Endothelial cell of umbilical vein (primary cell): ENCODE measurements around the gene TASOR. TPM values are rescaled to one million over a fixed set of nuclear protein-coding genes. Genes with fewer than 3 reads are reported as not detected.

Experiments
- BruUV-seq: library from RNA; stranded (reverse); fragments of 400-500 nt; replicated peaks from 2 replicates; lab custom pipeline; 2021; lab: Mats Ljungman, UMichigan
- CTCF ChIA-PET: fragments of 300-600, 350-600 bp; sonication (Branson Sonifier 250); formaldehyde crosslinking; loops from one replicate; lab custom pipeline; 2021; ENCODE audit warnings: antibody characterized with exemption, inconsistent platforms; lab: Charles Lee
- POLR2A ChIA-PET: fragments of 300-600, 350-600 bp; sonication (Branson Sonifier 250); formaldehyde crosslinking; loops from one replicate; lab custom pipeline; 2021; ENCODE audit warnings: antibody characterized with exemption, inconsistent platforms; lab: Charles Lee
- DNase-seq: peaks from one replicate; pipeline ENCODE4 v3.0.0-alpha.2; 2011; ENCODE audit warnings: low read depth, low spot score
- FAIRE-seq: peaks from 2 replicates; lab custom pipeline; 2011; peaks lifted over from hg19 to GRCh38; lab: Jason Lieb, UNC
- H2AFZ ChIP-seq: 2 replicates; pipeline ENCODE4 v1.6.0; 2012; ENCODE audit warnings: low read depth, low read length, control low read depth, inconsistent platforms
- H3K27ac ChIP-seq: 2 replicates; pipeline ENCODE4 v1.5.1; 2011; ENCODE audit warnings: low read depth, mild to moderate bottlenecking, control low read depth, low read length, moderate library complexity; ENCODE audit not compliant: insufficient read depth
- H3K27me3 ChIP-seq, 2 experiments: 2 replicates each; pipeline versions ENCODE4 v1.6.0 to v1.6.1; 2011; ENCODE audit warnings: low read length in 2 of 2, mixed read lengths in 1 of 2; ENCODE audit not compliant: control insufficient read depth in 2 of 2, insufficient read depth in 2 of 2
- H3K36me3 ChIP-seq, 2 experiments: 2 replicates in 1 of 2; 3 replicates in 1 of 2; pipeline ENCODE4 v1.5.1; 2011; ENCODE audit warnings: low read length in 2 of 2, mild to moderate bottlenecking in 1 of 2, moderate library complexity in 1 of 2; ENCODE audit not compliant: control insufficient read depth in 2 of 2, insufficient read depth in 2 of 2; ENCODE audit errors: extremely low read depth in 1 of 2
- H3K4me1 ChIP-seq: 3 replicates; pipeline ENCODE4 v1.5.1; 2011; ENCODE audit warnings: mild to moderate bottlenecking, low read length; ENCODE audit not compliant: control insufficient read depth, insufficient read depth; ENCODE audit errors: extremely low read depth
- H3K4me2 ChIP-seq: 2 replicates; pipeline ENCODE4 v1.6.1; 2011; ENCODE audit warnings: low read length, control low read depth, mixed read lengths; ENCODE audit not compliant: insufficient read depth
- H3K4me3 ChIP-seq, 3 experiments: fragments of 200-600 bp in 1 of 3; sonication (generic), shearing (Covaris generic) in 1 of 3; replicated peaks in 1 of 3; 2 replicates each; pipeline ENCODE4 v1.5.1; 2011 to 2016; ENCODE audit warnings: control low read depth in 3 of 3, low read length in 3 of 3, mild to moderate bottlenecking in 2 of 3, inconsistent platforms in 1 of 3, low read depth in 1 of 3, moderate library complexity in 1 of 3; ENCODE audit not compliant: insufficient read depth in 1 of 3
- H3K79me2 ChIP-seq: 2 replicates; pipeline ENCODE4 v1.6.0; 2012; ENCODE audit warnings: low read length, inconsistent platforms; ENCODE audit not compliant: control insufficient read depth, insufficient read depth
- H3K9ac ChIP-seq: replicated peaks from 2 replicates; pipeline ENCODE3; 2011; ENCODE audit warnings: low read length, control low read depth; ENCODE audit not compliant: insufficient read depth; ENCODE audit errors: extremely low read depth
- H3K9me1 ChIP-seq: replicated peaks from 3 replicates; pipeline ENCODE4 v1.6.0; 2011; ENCODE audit warnings: mild to moderate bottlenecking, low read length; ENCODE audit not compliant: control insufficient read depth, insufficient read depth; ENCODE audit errors: extremely low read depth
- H3K9me3 ChIP-seq: replicated peaks from 2 replicates; pipeline ENCODE4 v1.5.1; 2012; ENCODE audit warnings: low read length, inconsistent platforms; ENCODE audit not compliant: control insufficient read depth, insufficient read depth
- H4K20me1 ChIP-seq: replicated peaks from 2 replicates; pipeline ENCODE3; 2011; ENCODE audit warnings: mild to moderate bottlenecking, low read length; ENCODE audit not compliant: control insufficient read depth, insufficient read depth; ENCODE audit errors: extremely low read depth
- CTCF ChIP-seq, 2 donors: IDR thresholded peaks; 1 replicate in 1 of 2; 2 replicates in 1 of 2; pipeline ENCODE4 v1.5.1; 2011; ENCODE audit warnings: low read length in 2 of 2, mild to moderate bottlenecking in 2 of 2, moderate library complexity in 2 of 2, control low read depth in 1 of 2, inconsistent platforms in 1 of 2, low read depth in 1 of 2; ENCODE audit not compliant: insufficient read depth in 1 of 2; ENCODE audit errors: extremely low read depth in 1 of 2
- EZH2 ChIP-seq: IDR thresholded peaks from 2 replicates; pipeline ENCODE4 v1.6.1; 2012; ENCODE audit warnings: borderline replicate concordance, low read depth, mild to moderate bottlenecking, moderate library complexity, low read length, inconsistent platforms; ENCODE audit not compliant: severe bottlenecking
- FOS ChIP-seq: IDR thresholded peaks from 2 replicates; pipeline ENCODE4 v1.6.1; 2011; ENCODE audit warnings: mild to moderate bottlenecking, low read length, moderate library complexity, borderline replicate concordance; ENCODE audit not compliant: insufficient read depth
- GATA2 ChIP-seq: IDR thresholded peaks from 2 replicates; pipeline ENCODE4 v1.7.0; 2011; ENCODE audit warnings: low read depth, mild to moderate bottlenecking, moderate library complexity, mixed read lengths, low read length; ENCODE audit not compliant: insufficient read length, insufficient read depth
- JUN ChIP-seq: IDR thresholded peaks from 2 replicates; pipeline ENCODE4 v1.6.1; 2011; ENCODE audit warnings: borderline replicate concordance, low read depth; ENCODE audit not compliant: insufficient read length, insufficient read depth
- MAX ChIP-seq: IDR thresholded peaks from 2 replicates; pipeline ENCODE4 v1.6.1; 2011; ENCODE audit not compliant: insufficient read depth, insufficient read length
- MYC ChIP-seq: IDR thresholded peaks from one replicate; pipeline ENCODE4 v1.6.1; 2011; ENCODE audit warnings: mild to moderate bottlenecking, low read depth, low read length
- POLR2A ChIP-seq: IDR thresholded peaks from 2 replicates; pipeline ENCODE4 v1.6.1; 2012; ENCODE audit warnings: low read depth, mild to moderate bottlenecking, control low read depth, low read length
- POLR2AphosphoS5 ChIP-seq: IDR thresholded peaks from 2 replicates; pipeline ENCODE4 v1.6.1; 2012; ENCODE audit warnings: low read depth, mild to moderate bottlenecking, control low read depth, low read length, moderate library complexity; ENCODE audit not compliant: insufficient read depth
- dilution Hi-C: fragments of 300-500 bp; cut with MboI; formaldehyde crosslinking; loops from one replicate; pipeline ENCODE4 v1.15.0; 2019; ENCODE audit warnings: low sequenced_read_pairs; ENCODE audit not compliant: extremely low pct_ligation_motif_present
- intact Hi-C: fragments of 100-400 bp; cut with micrococcal nuclease; formaldehyde crosslinking; loops from one replicate; pipeline ENCODE4 v1.10.0; 2022
- polyA plus RNA-seq, 4 experiments: library from polyadenylated mRNA; depleted of rRNA in 3 of 4; stranded (reverse) in 3 of 4; unstranded in 1 of 4; fragments of >200 nt; gene quantifications; 2 replicates each; pipeline versions ENCODE4 v1.2.1 to v1.2.3, GENCODE V29; 2011 to 2012; ENCODE audit warnings: missing spikeins in 1 of 4
- total RNA-seq: library from RNA; stranded (reverse); gene quantifications from 2 replicates; pipeline ENCODE4 v1.2.3, GENCODE V29; 2021

The TASOR gene
- total and polyA plus RNA-seq, 2 donors (not counting 3 experiments of a cell fraction or from before 2014, with no cell fraction given), result 11.2 to 44.5 TPM

- Histone ChIP-seq H3K79me2 (peaks cover 27% of the 10 kb centered on the region), H3K4me3 (peak overlapping the region; percentile 40 to 85 (median 76)), H3K9me3 (no peaks in the 10 kb centered on the region), H3K9me1 (no peaks in the 10 kb centered on the region), H3K27me3 (no peaks in the 10 kb centered on the region), H3K4me2 (peak overlapping the region; percentile 37), H3K4me1 (peaks cover 14% of the 10 kb centered on the region), H2AFZ (peak overlapping the region; percentile 39), H4K20me1 (no peaks in the 10 kb centered on the region), H3K27ac (peak overlapping the region; percentile 82), H3K9ac (peak overlapping the region; percentile 84), H3K36me3 (no peaks in the 10 kb centered on the region)
- TF ChIP-seq MAX, result no peak
- peak in 1 of 2 donors; percentile 9 for TF ChIP-seq CTCF (IDR thresholded peaks at IDR 0.05; ENCODE audit: extremely low read depth in 1 of 2, insufficient read depth in 1 of 2, low read depth in 1 of 2, low read length in 2 of 2)
- no peak for TF ChIP-seq GATA2
- peak; percentile 45 for TF ChIP-seq MYC
- TF ChIP-seq EZH2, result no peak
- TF ChIP-seq POLR2AphosphoS5, result peak; percentile 43
- peak; percentile 86 for TF ChIP-seq POLR2A
- TF ChIP-seq FOS, result no peak
- no peak for TF ChIP-seq JUN
- intact Hi-C loops (loop anchor here (2.0 kb wide), 1 partner anchor 242 kb away; no protein-coding TSS in a partner anchor), dilution Hi-C loops (no loop called here)
- ChIA-PET CTCF (interaction anchor here (0.7 to 1.2 kb wide), 6 partner anchors 11 to 306 kb away, joined by 3 to 8 read pairs (median 3); no protein-coding TSS in a partner anchor), POLR2A (interaction anchor here (0.7 to 1.1 kb wide), 3 partner anchors 9 to 241 kb away, joined by 3 to 6 read pairs (median 3); no protein-coding TSS in a partner anchor)
- FAIRE-seq (peak; percentile 71), DNase-seq (peak; percentile 76)
- TSS peak; percentile 70 for BruUV-seq
These were observed 473 bp downstream of the TASOR start for GRCh38 chr3:56682462-56683121.
